SKM-1 treated with dmso at 0.1 percent for 144 hours (cell line): ENCODE data around the gene B3GALT4.
"Not testable (repeated sequence)": the region's sequence is repeated elsewhere in the genome, so short reads cannot be mapped to it uniquely, and the experiment has no call there.

Experiments
- DNase-seq: peaks from one replicate; lab custom pipeline; 2025; ENCODE audit not compliant: unreplicated experiment; lab: John Stamatoyannopoulos, UW

The B3GALT4 gene, protein sequence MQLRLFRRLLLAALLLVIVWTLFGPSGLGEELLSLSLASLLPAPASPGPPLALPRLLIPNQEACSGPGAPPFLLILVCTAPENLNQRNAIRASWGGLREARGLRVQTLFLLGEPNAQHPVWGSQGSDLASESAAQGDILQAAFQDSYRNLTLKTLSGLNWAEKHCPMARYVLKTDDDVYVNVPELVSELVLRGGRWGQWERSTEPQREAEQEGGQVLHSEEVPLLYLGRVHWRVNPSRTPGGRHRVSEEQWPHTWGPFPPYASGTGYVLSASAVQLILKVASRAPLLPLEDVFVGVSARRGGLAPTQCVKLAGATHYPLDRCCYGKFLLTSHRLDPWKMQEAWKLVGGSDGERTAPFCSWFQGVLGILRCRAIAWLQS

GRCh38 chr6:33276864-33277662 is at the start of gene B3GALT4:
B3GALT4 (plus strand) TSS chr6:33277123; CDS start chr6:33277420, 297 bp downstream.
- DNase-seq, result no peak

DNA sequence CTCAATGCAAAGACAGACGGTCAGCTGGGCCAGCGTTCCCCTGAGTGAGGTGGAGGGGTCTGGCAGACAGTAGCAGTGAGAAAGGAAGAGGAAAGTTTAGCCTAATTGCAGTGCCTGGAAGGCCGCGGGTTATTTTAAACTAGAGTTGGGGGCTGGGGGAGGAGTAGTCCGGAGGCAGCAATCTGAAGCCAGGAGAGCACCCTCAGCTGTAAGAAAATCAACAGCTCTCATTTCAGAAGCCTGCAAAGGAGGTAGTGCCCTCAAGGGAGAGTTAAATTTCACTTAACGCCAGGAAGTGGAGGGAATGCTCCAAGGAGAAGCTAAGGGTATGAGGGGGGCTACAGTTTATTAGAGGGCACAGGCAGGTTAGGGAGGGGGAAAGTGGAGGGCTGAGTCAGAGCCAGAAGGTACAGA is 41.7 kb upstream of the B3GALT4 start:
- DNase-seq, result no peak

- no peak for DNase-seq
These were observed 40.6 kb upstream of the B3GALT4 start for GRCh38 chr6:33236328-33236727.

DNA sequence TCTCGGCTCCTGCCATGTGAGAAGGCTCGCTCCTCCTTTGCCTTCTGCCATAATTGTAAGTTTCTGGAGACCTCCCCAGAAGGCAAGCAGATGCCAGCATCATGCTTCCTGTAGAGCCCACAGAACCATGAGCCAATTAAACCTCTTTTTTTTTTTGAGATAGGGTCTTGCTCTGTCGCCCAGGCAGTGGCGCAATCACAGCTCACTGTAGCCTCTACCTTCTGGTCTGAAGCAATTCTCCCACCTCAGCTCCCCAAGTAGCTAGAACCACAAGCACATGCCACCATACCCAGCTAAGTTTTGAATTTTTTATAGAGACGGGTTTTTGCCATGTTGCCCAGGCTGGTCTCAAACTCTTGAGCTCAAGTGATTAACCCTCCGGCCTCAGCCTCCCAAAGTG is 40.1 kb upstream of the B3GALT4 start:
- DNase-seq, result no peak

GRCh38 chr6:33237741-33238140 is 39.2 kb upstream of the B3GALT4 start:
- DNase-seq, result no peak

- no peak for DNase-seq
These were observed 35.0 kb upstream of the B3GALT4 start for GRCh38 chr6:33241968-33242367.

- DNase-seq, result no peak
These were observed 33.4 kb upstream of the B3GALT4 start for GRCh38 chr6:33243476-33243875.

- peak; percentile 86 for DNase-seq
These were observed 28.8 kb upstream of the B3GALT4 start for GRCh38 chr6:33247977-33248642.

- no peak for DNase-seq
These were observed 28.3 kb upstream of the B3GALT4 start for GRCh38 chr6:33248643-33248931.

DNA sequence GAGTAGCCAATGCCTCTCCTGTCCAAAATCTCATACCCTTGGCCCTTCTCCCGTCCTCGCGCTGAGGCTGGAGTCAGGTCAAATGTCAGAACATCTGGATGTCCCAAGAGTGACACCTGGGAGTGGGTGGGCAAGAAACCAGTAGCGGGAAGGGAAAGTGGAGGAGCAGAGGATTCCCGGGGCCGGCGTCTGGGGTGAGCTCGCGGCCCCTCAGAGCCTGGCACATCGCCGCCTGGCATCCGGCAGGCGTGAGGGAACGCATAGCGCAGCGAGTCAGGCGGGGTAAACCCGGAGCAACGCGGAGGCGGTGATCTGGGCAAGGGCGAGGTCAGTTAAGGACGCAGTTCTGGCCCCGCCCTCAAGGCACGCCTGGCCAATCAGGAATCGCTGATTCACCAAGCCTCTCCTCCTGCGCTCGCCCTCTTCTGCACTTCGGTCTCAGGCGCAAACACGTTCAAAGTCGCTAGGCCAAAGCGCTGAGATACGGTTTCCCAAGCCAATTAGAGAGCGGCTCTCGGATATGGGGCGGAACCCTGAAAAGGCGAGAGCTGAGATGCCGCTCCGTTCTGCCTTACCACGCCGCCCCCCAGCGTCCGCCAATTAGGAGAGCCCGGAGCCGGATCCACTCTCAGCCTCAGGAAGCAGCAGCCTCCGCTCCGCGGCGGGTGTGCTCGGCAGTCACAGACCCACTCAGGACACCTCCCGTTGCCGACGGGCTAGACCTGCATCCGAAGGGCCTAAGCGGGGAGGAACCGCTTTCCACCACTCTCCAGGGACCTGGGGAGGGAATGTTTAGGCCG is 27.8 kb upstream of the B3GALT4 start:
- peak; percentile 99 for DNase-seq

DNA sequence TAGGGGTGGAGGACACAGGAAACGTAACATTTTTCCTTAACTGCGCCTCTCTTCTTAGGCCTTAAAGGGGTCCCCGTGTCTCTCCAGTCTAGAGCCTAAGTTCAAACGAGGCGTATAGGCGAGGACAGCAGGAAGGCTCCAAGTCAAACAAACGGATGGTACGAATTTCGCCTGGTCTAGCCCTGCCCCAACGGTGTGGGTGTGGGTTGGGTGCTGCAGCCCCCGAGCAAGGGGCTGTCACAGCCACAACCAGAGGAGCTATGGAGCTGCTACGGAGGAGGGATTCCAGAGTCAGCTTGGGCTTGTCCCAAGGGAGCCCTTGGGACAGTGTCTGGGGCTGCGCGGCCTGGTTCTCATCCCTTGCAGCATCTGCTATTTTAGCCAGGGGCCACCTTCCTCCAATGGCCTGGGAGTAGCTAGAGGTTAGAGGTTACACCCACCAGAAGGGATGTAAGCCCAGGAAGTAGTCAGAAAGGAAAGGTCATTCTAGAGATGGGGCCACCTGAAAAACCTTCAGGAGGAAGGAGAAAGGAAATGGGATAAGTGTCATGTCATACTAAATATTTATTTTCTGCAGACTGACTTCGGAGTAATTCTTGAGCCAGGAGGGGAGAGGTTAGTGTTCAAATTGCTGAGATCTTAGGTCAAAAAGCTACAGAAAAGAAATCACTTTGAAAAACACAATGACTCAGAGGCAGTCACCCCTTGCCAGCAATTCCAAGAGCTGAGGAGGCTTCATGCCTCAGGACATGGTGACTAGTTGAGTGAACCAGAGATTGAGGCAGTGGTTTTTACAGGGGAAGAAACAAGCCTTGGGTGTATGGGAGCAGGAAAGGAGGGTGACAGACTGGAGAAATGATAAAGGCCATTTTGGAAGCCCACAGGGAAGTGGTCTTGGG is 26.9 kb upstream of the B3GALT4 start:
- DNase-seq, result no peak

DNA sequence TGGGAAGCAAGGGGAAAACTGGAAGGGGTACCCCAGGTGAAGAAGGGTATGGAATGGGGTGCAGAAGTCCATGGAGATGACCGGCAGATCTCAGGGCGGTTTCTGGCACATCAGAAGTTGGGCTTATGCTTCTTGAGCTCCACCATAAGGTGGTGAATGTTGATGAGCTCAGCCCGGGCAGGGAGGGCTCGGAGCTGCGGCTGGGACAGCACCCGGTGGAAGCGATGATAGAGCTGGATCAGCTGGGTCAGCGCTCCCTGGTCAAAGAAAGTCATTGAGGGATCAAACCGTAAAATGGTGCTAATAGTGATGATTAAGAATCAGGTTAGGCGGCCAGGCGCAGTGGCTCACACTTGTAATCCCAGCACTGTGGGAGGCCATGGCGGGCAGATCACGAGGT is 26.2 kb upstream of the B3GALT4 start:
- DNase-seq, result no peak

GRCh38 chr6:33251395-33252012 is 25.4 kb upstream of the B3GALT4 start:
- no peak for DNase-seq

GRCh38 chr6:33252759-33253158 is 24.2 kb upstream of the B3GALT4 start:
- no peak for DNase-seq

- no peak for DNase-seq
These were observed 22.3 kb upstream of the B3GALT4 start for GRCh38 chr6:33254591-33254990.

GRCh38 chr6:33259032-33259431 is 17.9 kb upstream of the B3GALT4 start:
- no peak for DNase-seq

GRCh38 chr6:33262490-33262889 is 14.4 kb upstream of the B3GALT4 start:
- not testable (repeated sequence) for DNase-seq

- no peak for DNase-seq
These were observed 12.9 kb upstream of the B3GALT4 start for GRCh38 chr6:33264015-33264414.

GRCh38 chr6:33271117-33271467 is 5.8 kb upstream of the B3GALT4 start:
- no peak for DNase-seq
